Astrocyte of the hippocampus (primary cell): ENCODE measurements around the gene TAF3.

Source experiments
- DNase-seq: peaks from one replicate; pipeline ENCODE4 v3.0.0; 2011; ENCODE audit warnings: low read depth, low spot score

Gene TAF3

DNA sequence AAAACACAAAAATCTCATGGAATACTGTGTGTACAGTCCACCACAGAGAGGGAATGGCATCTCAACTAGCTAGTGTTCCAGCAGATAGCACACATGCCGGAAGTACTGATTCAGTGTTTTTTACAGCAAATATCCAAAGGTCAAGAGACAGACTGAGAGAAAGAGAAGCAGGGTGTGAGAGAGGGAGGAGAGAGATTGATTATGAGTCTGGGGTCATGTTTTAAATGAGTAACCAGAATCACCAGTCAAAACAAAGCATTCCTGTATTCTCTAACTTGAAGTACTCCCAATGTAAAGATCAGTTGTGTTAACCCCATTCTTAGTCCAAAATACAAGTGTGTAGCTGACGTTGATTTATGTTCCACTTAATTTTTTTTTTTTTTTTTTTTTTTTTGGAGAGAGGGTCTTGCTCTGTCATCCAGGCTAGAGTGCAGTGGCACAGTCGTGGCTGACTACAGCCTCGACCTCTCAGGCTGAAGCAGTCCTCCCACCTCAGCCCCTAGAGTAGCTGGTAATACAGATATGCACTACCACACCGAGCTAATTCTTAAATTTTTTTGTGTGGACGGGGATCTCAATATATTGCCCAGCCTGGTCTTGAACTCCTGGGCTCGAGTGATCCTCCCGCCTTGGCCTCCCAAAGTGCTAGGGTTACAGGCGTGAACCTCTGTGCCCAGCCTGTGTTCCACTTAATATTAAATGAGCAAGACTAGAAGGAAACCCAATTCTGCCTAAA lies 114.2 kb downstream of the TAF3 start:
- DNase-seq = no peak

DNA sequence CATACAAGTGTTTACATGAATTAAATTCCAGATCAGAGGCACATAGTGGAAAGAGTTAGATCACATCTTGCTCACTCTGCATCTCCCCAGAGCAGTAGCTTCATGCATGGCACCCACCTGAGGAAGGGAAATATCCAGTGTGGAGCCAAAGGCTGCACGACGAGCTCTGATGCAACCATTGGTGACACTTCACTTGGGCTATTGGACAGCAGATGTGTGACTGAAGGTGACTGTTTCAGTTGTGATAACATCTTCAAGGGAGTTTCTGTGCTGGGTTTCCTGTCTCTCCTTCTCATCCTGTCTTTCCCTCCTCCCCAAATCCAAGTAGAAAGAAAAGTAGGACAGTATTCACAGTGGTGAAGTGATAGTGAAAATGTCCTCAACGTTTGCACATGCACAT lies 115.0 kb downstream of the TAF3 start:
- no peak for DNase-seq

DNA sequence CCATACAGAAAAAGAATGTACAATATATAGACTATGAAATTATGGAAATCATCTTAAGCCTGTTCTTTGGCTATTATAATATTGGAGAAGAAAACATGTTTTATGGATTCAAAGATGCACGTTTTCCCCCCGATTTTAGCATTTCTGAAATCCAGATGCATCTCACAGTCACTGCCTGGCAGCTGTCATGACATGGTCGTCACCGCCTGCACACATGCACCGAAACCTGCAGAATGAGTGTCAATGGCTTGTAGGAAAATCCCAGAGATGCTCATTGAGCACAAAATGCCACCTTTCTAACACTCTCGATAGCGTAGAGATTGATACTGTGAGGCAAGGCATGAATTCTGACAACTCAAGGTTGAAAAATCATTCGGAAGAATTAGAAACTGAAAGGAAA lies 115.5 kb downstream of the TAF3 start:
- no peak for DNase-seq

DNA sequence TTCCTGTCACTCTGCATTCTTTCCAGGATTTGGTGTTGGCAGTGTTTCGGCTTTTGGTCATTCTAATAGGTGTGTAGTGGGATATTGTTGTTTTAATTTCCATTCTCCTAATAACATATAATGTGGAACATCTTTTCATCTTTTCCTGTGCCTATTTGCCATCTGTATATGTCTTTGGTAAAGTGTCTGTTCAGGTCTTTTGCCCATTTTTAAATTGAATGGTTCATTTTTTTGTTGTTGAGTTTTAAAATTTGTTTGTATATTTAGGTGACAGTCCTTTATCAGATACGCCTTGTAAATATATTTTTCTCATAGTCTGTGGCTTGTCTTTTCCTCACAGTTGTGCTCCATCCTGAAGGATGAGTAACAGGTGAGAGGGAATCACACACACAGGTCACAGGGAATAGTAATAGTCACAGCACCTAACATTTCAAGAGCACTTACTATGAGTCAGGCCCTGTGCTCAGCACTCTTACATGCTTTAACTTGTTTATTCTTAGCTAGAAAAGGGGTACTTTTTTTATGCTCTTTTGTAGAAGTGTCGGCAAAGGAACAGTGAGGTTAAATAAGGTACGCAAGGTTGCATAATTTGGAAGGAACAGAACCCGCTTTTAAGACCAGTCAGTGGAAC lies 119.1 kb downstream of the TAF3 start:
- DNase-seq = no peak

DNA sequence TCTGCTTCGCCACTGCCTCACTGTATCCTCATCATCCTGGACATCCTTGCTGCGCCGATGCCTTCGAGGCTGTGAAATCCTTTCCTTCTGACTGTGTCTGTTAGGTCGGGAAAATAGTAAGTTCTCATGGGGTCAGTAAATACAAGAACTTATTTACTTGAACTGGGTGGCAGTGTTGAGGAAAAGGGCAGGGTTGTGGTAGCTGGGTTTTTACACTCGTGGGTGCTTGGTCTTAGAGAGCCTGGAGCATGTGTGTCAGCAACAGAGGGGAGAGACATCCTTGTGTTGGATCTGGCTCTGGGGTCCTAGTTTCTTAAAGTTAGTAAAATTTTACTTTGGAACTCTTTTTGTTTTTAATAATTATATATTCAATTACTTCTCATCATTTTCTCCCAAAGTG lies 123.3 kb downstream of the TAF3 start:
- DNase-seq = no peak

DNA sequence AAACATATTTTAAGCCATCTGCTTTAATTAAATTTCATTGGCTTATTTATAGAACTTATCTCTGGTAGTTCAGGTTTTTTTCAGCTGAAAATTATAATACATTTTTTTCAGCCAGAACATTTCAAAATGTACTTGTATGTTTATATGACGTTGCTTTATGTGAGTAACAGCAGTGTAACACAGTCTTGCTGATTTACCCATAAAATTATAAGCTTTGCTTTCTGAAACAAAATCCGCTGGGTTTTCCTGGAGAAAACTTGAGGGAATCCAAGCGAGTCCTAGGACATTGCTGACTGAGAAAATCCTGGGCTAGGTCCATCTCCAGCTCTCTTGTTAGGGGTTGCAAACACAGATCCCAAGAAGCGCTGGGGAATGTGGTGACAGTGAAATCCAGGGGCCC lies 124.0 kb downstream of the TAF3 start:
- no peak for DNase-seq

DNA sequence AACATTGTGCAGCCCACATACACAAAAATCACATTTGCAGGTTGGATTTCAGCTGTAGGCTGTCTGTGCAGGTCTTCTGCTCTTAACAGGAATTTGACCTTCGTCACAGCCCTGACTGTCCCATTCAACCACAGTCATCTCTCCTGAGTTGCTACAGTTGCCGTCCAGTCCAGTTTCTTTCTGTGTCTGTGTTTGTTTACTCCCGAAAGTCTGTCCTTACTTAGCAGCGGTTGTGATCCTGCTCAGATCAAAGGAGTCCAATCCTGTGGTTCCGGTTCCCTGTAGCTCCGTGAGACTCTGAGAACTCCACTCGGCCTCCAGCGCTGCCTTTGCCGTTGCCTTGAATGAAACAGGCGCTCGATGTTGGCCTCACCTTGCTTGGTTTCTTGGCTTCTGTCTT lies 124.6 kb downstream of the TAF3 start:
- no peak for DNase-seq

DNA sequence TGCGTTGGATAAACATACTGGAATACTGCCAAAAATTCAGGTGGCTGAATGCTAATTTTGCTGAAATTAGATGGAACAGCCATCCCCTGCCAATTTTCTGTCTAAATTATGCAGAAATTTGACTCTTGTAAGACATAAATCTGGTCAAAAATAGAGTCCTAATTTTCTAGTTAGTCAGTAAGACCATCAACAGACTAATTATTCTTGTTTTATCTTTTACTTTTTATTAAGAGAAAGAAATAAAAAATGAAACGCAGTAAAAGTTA lies 125.8 kb downstream of the TAF3 start:
- no peak for DNase-seq

DNA sequence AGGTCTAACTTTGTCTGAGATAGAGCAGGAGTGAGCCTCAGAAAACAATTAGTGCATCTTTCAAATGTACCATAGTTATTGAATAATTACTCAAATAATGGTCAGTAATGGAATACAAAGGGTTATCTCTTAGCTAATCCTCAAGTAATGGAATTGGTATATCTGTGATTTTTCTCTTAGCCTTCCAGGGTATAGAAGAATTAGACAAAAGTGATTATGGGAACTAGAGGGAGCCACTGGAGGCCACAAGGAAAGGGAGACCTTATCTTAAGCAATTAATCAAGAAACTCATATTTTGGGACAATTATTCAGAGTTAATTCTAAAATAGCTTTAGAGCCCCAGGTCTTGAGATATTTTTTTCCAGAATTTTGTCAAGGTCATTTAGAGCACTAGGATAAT lies 126.2 kb downstream of the TAF3 start:
- DNase-seq = no peak

DNA sequence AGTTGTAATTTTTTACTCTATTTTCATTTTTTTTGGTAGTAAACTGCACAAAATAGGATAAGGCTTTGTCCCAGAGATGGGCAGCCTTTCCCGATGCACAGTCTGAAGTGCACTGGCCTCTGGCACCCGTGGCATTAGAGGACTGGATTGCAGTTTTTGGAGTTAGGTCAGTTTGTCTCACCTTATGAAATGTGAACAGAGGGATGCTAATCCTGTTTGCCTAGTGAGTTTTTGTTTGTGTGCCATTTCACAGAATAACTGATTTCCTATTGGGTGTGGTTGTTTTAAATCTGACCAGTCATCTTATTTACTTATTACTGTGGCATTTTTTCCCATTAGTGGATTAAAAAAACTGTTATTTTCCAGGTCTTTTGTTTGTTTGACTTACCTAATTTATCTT lies 126.7 kb downstream of the TAF3 start:
- no peak for DNase-seq

DNA sequence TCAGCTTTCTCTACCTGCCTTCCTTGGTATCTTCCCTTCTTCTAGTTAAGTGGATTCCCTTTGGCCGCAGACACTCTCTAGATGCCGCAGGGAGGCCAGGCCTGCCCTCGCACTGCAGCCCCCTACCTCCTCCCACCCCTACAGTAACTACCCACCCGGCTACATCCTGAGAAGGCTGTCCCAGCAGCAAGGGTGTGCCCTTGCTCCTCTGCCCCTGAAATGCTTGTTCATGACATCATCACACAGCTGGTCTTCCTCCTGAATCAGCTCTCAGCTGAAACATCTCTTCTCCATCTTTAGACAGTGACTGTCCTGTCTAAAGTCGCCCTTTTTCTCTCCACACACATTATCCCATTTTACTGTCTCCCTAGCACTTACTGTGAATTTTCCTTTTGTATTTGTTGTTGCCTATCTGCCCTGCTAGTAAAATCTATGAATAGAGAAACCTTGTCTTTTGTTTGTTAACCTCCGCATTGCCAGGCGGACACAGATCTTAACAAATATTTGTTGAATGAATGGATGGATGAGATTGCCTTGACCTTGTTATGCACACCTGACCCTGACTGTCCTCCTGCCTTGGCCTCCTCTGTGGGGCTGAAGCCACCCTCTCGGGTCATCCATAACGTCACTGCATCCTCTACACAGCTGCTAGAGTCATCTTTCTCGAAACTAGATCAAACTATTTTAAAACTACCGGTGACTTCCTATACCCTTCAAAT lies 127.3 kb downstream of the TAF3 start:
- DNase-seq = no peak

DNA sequence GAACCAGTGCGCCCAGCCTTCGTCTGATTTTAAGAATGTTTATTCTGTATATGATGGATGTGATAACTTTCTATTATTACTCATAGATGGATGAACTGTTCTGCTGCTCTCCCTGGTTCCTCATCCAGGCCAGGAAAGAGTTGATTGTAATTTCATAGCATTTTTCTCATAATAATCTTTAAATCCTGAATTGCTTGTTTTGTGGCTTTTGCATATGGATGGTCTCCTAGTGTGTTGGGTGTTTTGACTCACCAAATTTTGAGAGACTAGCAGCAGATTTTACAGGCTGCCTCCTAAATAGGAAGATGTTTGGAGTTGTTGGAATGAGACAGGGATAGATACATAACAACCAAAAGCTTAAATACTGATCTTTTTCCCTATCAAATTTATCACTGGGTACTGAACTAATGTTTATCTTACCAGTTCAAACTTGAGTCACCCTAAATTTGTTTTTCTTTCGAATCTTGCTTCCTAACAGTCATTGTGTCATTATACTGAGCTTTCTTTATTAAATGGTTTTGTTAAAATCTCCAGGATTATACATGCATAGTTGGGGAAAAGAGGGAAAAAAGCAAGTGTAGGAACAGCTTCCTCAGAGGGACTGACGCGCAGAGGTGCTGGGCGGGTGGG lies 130.2 kb downstream of the TAF3 start:
- peak; percentile 17 for DNase-seq

DNA sequence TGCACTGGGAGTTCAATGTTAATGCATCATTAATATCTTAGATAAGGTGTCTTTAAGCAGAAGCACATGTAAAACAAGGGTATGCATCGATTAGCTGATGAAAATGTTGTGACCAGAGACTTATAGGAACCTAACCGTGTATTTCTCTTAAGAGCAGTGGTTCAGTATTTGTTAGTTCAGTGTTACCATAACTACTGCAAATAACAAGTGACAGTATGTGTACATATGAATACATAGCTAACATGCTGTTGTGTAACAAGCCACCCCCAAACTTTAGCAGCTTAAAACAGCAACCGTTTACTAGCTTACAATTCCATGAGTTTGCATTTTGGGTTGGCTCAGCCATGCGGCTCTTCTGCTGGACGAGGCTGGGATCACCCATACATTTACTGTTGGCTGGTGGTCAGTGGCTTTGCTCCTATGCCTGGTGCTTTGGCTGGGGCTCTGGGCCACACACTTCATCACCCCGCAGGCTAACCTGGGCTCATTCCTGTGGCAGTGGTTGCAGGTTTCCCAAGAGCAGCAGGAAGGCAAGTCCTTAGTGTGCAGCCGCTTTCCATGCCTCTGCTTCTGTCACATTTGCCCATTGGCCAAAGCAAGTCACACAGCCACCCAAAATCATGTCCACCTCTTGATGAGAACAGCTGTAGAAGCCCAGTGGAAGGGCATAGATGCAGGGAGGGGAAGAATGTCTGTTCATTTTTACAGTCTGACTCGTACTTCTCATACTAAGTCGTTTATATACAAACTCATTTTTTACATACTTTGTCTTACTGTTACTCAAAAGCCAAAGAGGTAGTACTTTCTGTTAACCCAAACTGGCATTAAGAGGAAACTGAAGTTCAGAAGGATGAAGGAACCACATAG lies 132.9 kb downstream of the TAF3 start:
- no peak for DNase-seq

DNA sequence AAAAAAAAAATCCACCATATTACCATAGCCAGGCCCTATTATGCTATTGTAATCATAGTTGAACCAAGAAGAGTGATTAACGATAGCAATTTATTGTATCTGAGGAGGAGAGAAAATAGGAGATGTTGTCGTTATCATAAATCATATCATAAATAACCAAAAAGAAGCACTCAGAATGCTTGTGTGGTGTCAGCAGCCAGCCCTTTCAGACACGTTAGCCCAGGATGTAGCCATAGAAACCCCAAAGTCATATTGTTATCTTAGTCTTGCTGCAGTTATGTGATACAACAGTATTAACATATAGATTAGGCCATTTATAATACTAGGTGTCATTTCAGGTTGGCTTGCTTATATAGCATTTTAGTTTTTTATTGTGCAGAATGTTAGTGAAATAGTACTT lies 134.0 kb downstream of the TAF3 start:
- DNase-seq = no peak

DNA sequence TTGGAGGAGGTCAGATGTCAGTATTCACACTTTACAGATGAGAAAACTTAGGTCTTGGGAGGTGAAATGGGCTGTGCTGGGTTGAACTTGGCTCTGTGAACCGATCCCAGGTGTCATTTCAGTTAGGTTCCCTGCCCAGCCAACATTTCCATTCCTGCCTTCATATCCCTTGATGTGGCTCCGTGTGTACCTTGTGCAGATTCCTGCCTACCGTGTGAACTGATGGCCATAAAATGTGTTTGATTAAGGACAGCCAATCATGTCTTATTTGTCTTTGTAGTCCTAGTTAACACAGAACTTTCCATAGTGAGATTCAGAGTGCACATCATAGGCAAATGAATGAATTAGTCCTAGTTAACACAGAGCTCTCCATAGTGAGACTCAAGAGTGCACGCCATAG lies 135.1 kb downstream of the TAF3 start:
- DNase-seq = no peak

DNA sequence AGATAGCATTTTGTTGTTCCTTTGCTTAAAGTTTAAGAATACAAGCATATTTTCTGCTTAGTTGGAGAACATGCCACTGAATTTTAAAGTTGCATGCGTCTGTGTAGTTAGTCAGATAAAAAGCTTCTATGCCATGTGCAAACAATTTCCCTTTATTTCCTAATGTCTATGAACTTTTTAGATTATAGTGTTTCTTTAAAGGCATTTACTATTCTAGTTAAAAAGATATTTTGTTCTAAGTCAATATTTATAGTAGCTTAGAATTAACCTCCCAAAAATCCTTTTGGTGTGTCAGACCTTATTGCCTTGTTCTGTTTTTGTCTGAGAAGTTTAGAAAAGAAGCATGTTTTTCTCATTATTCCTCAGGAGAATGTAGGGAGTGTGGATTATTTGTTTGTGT lies 137.1 kb downstream of the TAF3 start:
- no peak for DNase-seq

DNA sequence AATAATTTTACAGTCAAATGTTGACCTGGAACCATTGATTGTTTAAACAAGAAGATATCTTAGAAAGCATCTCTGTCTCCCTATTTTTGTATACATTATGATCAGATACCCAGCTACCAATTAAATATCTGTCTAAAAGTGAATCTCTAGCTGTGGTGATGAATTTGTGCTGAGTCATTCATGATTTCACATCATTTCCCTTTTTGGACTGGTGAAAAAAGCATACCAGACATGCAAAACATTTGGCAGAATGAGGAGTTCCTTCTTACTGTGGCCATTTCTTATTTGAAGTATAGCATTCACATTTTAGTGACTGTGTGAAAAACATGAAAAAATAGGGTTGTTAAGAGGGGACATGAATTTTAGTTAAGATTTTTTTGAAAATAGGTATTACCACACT lies 138.2 kb downstream of the TAF3 start:
- peak; percentile 67 for DNase-seq

DNA sequence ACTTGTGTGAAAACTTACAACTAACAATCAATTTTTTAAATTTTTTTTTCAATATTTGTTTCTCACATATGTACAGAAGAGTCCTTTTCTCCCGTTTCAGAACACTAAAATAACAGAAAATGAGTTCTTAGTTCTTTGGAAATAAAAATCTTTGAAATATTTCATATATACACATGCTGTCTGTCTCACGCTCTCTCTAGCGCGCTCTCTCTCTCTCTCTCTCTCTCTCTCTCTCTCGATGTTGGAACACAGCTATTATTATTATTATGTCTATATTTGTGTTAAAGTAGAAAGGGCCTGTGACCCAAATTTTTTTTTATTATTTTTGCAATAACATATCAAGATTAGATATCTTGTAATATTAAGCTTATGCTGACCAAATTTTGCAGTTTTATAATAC lies 139.3 kb downstream of the TAF3 start:
- no peak for DNase-seq

DNA sequence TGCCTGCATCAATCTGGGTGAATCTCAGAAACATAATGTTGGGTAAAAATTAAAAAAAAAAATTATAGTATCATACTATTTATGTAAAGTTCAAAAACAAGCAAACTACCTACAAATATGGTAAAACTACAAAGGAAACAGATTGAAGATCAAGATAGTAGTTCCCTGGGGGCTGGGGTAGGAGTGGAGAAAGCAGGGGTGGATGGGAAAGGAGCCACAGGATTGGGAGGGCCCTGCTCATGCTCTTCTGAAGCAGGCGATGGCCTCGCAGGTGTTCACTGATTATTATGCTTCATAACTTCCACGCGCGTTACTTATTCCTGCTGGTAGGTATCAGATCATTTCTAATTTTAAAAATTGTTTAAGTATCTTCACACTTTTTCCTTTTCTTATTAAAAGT lies 140.1 kb downstream of the TAF3 start:
- DNase-seq = no peak

DNA sequence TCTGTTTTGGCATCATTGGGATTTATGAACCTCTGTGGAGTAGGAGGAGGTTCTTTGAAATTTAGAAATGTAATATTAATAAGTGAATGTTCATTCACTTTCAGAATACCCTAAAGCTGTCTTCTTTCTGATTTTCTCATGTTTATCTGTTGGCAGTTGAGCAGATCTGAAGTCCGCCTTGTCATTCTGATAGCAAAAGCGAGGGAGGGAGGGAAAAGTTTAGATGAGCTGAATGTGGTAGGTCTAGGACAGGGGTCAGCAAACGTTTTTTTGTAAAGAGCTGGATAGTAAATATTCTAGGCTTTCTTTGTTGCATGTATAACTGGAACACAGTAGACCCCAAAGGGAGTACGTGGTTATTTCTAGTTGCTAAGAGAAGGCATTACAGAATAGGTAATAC lies 141.8 kb downstream of the TAF3 start:
- DNase-seq = no peak

DNA sequence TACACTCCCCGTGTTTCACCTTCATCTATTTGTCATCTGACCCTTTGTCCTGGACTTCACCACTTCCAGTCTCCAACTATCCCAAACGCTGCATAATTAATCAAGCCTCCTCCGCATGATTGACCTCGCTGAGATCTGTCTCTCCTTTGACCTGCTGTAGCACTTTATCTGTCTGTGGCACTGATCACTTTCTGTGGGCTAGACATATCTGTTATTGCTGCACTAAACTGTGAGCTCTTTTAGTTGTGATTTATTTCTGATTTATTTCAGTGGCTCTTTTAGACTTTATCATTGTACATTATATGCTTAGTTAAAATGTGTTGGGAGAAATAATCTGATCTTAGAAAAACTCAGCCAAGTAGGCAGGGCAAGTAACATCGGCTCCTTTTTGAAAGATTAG lies 144.3 kb downstream of the TAF3 start:
- no peak for DNase-seq

DNA sequence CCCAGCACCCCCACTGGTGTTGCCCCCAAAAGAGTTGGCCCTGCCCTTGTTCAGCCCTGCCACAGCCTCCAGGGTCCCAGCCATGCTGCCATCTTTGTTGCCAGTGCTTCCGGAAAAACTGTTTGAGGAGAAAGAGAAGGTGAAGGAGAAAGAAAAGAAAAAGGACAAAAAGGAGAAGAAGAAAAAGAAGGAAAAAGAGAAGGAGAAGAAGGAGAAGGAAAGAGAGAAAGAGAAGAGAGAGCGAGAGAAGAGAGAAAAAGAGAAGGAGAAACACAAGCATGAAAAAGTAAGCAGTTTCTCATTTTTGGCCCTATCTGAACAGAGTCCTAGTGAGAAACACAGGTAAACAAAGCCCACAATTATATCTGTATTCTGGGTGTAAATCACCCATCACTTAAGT lies 147.2 kb downstream of the TAF3 start:
- DNase-seq = no peak
